Testis (tissue), 2 donors: Measurements from ENCODE around the gene TSTD1.

ENCODE experiments used
- CTCF ChIP-seq, 3 experiments: fragments of 450-650 bp in 2 of 3; fragments of 200-600 bp in 1 of 3; sonication (generic) in 1 of 3; IDR thresholded peaks; one replicate each; pipeline ENCODE4 v1.5.1; 2016 to 2019; ENCODE audit warnings: antibody characterized with exemption in 3 of 3, mild to moderate bottlenecking in 2 of 3, moderate library complexity in 1 of 3
- POLR2A ChIP-seq: fragments of 450-650 bp; IDR thresholded peaks from one replicate; pipeline ENCODE4 v1.6.1; 2017; ENCODE audit warnings: antibody characterized with exemption, mild to moderate bottlenecking, moderate library complexity

- TF ChIP-seq CTCF (IDR thresholded peaks at IDR 0.05) (no peak), POLR2A (no peak)
These were observed 14.1 kb upstream of the TSTD1 start for GRCh38 chr1:161052899-161053298.
